SIG-M5 (cell line): ENCODE data around the gene IGFL2.
"Not testable (repeated sequence)": the region's sequence is repeated elsewhere in the genome, so short reads cannot be mapped to it uniquely, and the experiment has no call there.

Source experiments
- DNase-seq: peaks from one replicate; lab custom pipeline; 2025; lab: John Stamatoyannopoulos, UW

The IGFL2 gene

DNA sequence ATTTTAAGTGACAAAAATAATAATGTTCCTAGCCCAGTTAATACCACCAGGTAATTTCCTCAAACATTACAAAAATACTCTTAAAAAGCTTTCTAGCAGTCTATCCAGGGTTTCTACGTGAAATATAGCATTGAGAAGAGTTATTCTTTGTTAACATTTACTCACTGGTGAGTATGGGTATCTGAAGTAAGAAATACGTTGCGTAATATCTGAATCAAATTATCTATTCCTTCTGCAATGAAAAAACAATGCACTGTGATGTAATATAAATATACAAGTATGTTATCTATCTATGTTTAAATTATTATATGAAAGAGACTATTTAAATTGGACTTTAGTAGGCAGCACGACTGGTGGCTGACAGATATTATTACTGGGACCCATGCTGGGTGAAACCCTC, 5.7 kb upstream of the IGFL2 start:
- no peak for DNase-seq

DNA sequence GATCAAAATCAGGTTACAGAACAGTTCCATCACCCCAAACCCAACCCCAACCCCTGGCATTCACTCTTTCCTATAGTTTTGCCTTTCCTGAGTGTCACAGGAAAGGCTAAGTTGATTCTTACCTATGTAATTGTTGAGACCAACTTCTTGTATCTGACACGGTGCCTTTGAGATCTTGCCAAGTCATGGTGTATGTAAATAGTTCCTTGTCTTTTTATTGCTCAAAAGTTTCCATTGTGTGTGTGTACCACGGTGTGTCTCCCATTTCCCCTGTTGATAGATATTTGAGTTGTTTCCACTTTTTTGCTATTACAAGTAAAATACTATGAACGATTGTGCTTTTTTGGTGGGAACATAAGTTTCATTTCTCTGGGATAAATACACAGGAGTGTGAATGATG, 3.3 kb upstream of the IGFL2 start:
- no peak for DNase-seq

DNA sequence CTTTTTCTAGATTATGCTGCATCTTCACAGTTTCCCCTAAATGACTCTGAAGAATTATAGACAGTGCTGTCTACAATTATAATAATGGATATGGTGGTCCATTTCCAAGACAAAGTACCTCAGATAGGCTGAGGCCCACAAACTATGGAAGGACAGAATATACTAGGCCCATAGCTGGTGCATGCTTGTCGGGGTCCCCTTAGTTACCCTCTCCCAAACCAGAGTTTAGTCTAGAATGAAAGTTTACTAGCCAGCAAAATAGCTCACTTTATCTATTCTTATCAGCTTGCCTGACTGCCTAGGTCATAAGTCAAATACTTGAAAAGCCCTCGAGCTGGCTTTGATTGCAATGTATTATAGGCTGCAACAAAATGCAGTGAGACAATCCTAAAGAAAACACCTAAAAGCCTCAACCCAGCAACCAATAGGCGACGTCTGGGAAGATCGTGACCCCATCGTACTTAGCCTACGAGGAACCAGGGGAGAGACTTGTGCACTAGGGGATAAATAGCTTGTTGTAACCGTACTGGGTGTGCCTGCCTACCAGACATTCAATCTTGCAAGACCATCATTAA, 785 bp upstream of the IGFL2 start:
- DNase-seq: no peak

- DNase-seq: no peak
Measured at GRCh38 chr19:46150606-46151005, 2.6 kb downstream of the IGFL2 start.

DNA sequence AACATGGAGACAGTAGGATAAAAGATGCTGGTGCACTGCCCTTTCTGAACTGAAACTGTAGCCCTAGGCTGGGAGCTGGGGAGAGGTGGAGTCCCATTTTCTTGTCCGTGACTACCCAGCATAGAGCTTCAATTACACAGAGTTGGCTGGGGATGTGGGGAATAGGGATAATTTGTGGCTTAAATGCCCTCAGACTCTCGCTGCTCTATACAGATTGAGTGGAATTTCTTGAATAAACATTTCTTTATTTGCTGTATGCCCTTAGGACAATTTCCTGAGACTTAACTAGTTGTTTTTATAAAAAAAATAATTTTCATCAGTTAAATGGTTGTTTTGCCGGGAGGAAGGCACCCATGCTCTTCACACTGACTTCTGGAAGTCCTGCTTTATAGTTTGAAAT, 7.2 kb downstream of the IGFL2 start:
- no peak for DNase-seq

GRCh38 chr19:46159418-46160232, 11.6 kb downstream of the IGFL2 start:
- DNase-seq: no peak

- no peak for DNase-seq
Measured at GRCh38 chr19:46160233-46160775, 12.3 kb downstream of the IGFL2 start.

GRCh38 chr19:46161642-46162257, 13.7 kb downstream of the IGFL2 start:
- DNase-seq: not testable (repeated sequence)

- no peak for DNase-seq
Measured at GRCh38 chr19:46162731-46163130, 14.7 kb downstream of the IGFL2 start.

DNA sequence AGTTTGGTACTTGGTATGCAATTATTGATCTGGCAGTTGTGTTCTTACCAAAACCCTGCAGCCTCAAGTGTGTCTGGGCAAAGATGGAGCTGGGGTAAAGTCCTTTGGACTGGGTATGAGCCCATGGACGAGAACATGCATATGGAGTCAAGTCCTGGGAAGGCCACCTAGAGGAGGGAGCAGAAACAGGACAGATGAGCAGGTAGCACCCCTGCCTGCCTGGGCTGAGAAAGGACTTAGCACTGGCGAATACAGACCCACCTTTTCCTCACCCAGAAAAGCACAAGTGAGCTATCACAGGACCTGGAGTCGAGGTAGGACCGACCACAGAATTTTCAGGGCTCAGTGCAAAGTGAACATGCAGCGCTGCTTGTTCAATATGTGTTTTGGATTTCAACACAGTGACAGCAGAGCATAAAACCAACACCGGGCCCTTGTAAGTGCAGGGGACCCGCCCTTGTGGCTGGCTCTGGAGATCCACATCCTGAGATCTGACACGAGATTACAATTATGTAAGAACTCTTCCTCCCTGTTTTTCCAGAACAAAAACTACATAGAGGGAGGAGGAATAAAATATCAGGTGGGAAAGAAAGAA, 25.9 kb downstream of the IGFL2 start:
- no peak for DNase-seq

DNA sequence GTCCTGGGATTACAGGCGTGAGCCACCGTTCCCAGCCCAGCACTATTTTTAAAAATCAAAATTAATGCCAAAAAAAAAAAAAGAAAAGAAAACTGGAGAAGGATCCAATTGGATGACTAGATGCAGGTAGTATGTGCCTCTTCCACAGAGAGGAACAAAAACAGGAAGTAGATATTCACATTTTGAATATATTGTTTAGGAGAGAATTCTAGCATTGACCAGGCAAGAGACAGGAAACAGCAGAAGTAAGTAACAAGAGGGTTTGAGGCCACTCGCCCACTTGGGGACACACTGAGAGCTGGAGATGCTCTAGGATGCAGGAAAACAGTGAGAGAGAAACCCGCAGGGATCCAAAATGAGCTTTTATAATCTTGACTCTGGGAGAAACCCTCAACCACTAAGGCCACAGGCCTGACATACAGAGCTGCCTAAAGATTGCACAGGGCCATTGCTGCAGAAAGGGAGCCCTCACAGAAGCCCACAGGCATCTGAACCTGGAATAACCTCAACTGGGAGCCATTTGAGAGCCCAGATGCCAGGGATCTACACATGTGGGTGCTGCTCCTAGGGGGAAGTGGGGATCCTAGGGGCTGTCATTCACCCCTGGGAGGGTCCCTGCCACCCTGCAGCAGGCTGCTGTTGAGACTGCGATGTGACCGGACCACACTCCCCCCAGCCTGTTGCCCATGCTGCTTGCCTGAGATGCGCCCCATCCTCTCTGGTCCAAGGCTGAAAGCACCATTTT, 28.2 kb downstream of the IGFL2 start:
- no peak for DNase-seq

DNA sequence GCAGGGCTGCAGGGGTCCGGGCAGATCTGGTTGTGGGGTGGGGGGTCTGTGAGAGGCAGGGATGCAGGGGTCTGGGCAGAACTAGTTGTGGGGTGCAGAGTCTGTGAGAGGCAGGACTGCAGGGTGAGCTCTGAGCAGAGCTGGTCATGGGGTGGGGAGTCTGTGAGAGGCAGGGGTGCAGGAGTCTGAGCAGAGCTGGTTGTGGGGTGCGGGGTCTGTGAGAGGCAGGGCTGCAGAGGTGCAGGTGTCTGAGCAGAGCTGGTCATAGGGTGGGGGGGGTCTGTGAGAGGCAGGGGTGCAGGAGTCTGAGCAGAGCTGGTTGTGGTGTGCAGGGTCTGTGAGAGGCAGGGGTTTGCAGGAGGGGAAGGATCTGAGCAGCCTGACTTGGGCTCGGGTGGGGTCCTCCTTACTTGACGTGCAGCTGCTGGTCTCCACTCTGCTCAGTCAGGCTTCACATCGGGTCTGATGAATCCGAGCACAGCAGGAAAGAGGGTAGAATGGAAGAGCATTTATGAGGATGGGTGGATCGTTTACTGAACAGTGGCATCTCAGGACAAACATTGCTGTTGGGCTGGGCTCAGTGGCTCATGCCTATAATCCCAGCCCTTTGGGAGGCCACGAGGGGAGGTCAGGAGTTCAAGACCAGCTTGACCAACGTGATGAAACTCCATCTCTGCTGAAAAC, 31.2 kb downstream of the IGFL2 start:
- DNase-seq: no peak

- no peak for DNase-seq
Measured at GRCh38 chr19:46180701-46181387, 32.8 kb downstream of the IGFL2 start.

GRCh38 chr19:46181388-46181779, 33.3 kb downstream of the IGFL2 start:
- peak; percentile 33 for DNase-seq

DNA sequence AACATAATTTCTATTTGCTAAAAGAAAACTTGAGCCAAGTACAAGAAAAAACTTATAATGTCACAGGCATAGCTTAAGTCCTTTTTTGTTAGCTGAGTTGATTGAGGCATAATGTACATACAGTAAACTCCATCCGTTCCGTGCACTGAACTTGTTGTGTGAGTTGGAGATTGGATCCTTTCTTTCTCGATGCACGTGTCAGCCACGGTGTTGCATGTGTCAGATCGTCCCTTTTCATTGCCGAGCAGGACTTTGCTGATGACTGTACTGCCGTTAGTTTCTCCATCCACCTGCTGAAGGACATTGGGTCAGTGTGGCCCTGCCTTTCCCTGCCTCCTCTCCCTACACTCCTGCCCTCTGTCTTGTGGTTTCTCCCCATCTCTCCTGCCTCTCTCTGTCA, 34.4 kb downstream of the IGFL2 start:
- no peak for DNase-seq

GRCh38 chr19:46184775-46185710, 37.0 kb downstream of the IGFL2 start:
- DNase-seq: not testable (repeated sequence)

DNA sequence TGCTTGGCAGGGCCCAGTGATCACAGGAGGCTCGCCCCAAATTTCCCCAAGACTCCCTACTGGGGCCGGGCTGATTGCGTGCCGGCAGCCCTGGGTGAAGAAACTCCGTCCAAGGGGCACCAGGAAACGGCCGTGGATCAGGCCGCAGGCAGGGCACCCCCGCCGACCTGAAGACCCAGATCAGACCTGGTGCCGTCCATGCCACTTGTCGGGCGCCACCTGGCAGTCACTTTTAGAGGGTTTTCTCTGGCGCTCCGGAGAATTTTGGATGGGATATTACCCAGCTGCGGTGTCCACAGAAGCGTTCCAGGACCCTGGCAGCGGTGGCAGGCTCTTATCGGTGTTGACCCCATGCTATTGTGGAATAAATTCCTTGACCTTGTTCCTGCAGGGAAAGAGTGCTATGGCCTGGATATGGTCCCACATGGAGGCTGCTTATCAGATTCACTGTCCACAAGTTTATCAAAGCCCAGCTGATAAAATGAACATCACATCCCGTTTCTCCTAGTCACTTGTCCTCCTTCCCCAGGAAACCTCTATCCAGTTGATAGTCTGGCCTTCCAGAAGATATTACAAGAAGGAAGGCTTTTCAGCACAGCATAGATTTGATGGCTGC, 38.2 kb downstream of the IGFL2 start:
- no peak for DNase-seq

DNA sequence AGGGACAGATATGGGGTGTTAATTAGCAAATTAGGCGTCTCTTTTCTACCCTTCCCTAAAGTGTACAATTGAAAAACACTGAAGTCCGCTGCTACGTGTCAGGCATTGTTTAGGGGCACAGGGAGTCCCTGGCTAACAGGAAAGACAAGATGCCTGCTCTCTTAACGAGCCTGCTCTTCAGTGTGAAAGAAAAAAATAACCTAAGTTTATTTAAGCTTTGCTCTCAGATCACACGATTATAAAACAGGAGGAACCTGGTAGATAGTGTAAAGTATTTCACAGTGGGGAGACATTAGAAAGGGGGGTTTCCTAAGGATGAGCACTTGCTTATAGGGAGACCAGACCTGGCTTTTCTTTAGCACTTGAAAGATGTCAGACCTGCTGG, 38.7 kb downstream of the IGFL2 start:
- no peak for DNase-seq
